PFSK-1 (cell line): Measurements from ENCODE around the gene TFE3.

Source experiments
- FOXP2 ChIP-seq: optimal IDR thresholded peaks from 2 replicates; pipeline ENCODE3; 2011; ENCODE audit warnings: borderline replicate concordance, control low read depth, inconsistent platforms; ENCODE audit not compliant: insufficient read depth; ENCODE audit errors: extremely low read length, extremely low read depth
- POLR2AphosphoS5 ChIP-seq: IDR thresholded peaks from 2 replicates; pipeline ENCODE4 v1.6.1; 2012; ENCODE audit warnings: low read depth, mild to moderate bottlenecking, control low read depth, low read length, moderate library complexity
- REST ChIP-seq, 2 experiments: IDR thresholded peaks; 2 replicates each; pipeline versions ENCODE4 v1.6.1 to v1.8.0; 2011 to 2012; ENCODE audit warnings: low read depth in 2 of 2, low read length in 2 of 2, control low read depth in 1 of 2, inconsistent platforms in 1 of 2, mild to moderate bottlenecking in 1 of 2, moderate library complexity in 1 of 2; ENCODE audit not compliant: insufficient read depth in 1 of 2
- SIN3A ChIP-seq: IDR thresholded peaks from 2 replicates; pipeline ENCODE4 v1.6.1; 2012; ENCODE audit warnings: mild to moderate bottlenecking, low read length, moderate library complexity, borderline replicate concordance; ENCODE audit not compliant: insufficient read depth
- TAF1 ChIP-seq: IDR thresholded peaks from 2 replicates; pipeline ENCODE4 v1.6.1; 2012; ENCODE audit warnings: low read length, control low read depth, borderline replicate concordance; ENCODE audit not compliant: insufficient read depth

DNA sequence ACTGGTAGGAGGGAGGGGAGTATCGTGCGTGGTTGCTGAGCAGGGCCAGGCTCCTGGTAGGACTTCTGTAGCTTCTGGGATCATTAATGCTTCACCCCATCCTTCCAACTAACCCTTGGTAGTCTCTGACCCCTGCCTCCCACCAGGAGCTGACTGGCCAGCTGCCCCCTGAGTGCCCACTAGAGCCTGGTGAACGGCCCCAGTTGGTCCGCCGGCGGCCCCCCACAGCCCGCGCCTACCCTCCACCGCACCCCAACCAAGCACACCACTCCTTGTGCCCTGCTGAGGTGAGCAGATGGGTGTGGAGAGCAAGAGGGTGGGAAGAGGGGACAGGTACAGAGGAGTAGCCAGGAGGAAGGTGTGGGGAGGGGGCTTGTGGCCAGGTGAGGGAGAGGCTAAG lies 20.6 kb upstream of the TFE3 start:
- no peak for TF ChIP-seq SIN3A
- TF ChIP-seq REST (IDR thresholded peaks at IDR 0.05; ENCODE audit: insufficient read depth in 1 of 2, low read depth in 2 of 2, low read length in 2 of 2): no peak
- no peak for TF ChIP-seq FOXP2
- TF ChIP-seq POLR2AphosphoS5: no peak
- TF ChIP-seq TAF1: no peak
